ENCODE results near the gene RAPGEFL1.

The RAPGEFL1 gene

GRCh38 chr17:40151414-40151963 lies 25.8 kb upstream of the RAPGEFL1 start:
- Histone ChIP-seq H3K36me3 (ENCODE audit: insufficient read depth, low read length) (peaks cover 52% of the 10 kb centered on the region; the same call in 1 of the 2 replicates), H3K4me2 (ENCODE audit: low read depth, low read length, poor library complexity, severe bottlenecking) (no peak overlapping the region), H3K9me2 (replicated peaks; ENCODE audit: low read depth, low read length) (no peaks in the 10 kb centered on the region), H3K27me3 (ENCODE audit: insufficient read depth, low read length, poor library complexity, severe bottlenecking) (no peaks in the 10 kb centered on the region), H3K79me2 (ENCODE audit: insufficient read depth, low read length) (peaks cover 94% of the 10 kb centered on the region), H3K9me3 (ENCODE audit: insufficient read depth, low read depth, low read length) (no peaks in the 10 kb centered on the region), H4K20me1 (ENCODE audit: insufficient read depth, low read length, poor library complexity, severe bottlenecking) (peaks cover 43% of the 10 kb centered on the region), H3F3A (ENCODE audit: low read depth) (no peaks in the 10 kb centered on the region), H3K4me1 (ENCODE audit: insufficient read depth, low read length, poor library complexity, severe bottlenecking) (peaks cover 20% of the 10 kb centered on the region), H3K9ac (ENCODE audit: low read depth, low read length, poor library complexity, severe bottlenecking) (no peak overlapping the region), H2AFZ (ENCODE audit: low read length) (no peak overlapping the region), H3K4me3 (ENCODE audit: low read length, poor library complexity, severe bottlenecking) (no peak overlapping the region)
- TF ChIP-seq CTCF (conservative IDR thresholded peaks at IDR 0.05; ENCODE audit: low read length) = no peak
- no peak for TF ChIP-seq EZH2phosphoT487 (IDR thresholded peaks at IDR 0.05; ENCODE audit: borderline replicate concordance)

GRCh38 chr17:40153603-40154236 lies 23.6 kb upstream of the RAPGEFL1 start:
- H3K4me2 ChIP-seq (ENCODE audit: low read depth, low read length, poor library complexity, severe bottlenecking) = no peak overlapping the region
- H3K4me1 ChIP-seq (ENCODE audit: insufficient read depth, low read length, poor library complexity, severe bottlenecking) = peaks cover 16% of the 10 kb centered on the region
- H3K9me3 ChIP-seq (ENCODE audit: insufficient read depth, low read depth, low read length) = no peaks in the 10 kb centered on the region
- H3K4me3 ChIP-seq (ENCODE audit: low read length, poor library complexity, severe bottlenecking) = no peak overlapping the region
- no peaks in the 10 kb centered on the region for H3K27me3 ChIP-seq (ENCODE audit: insufficient read depth, low read length, poor library complexity, severe bottlenecking)
- TF ChIP-seq CTCF (conservative IDR thresholded peaks at IDR 0.05; ENCODE audit: low read length) = no peak
- H3K79me2 ChIP-seq (ENCODE audit: insufficient read depth, low read length) = peaks cover 90% of the 10 kb centered on the region
- peaks cover 28% of the 10 kb centered on the region for H4K20me1 ChIP-seq (ENCODE audit: insufficient read depth, low read length, poor library complexity, severe bottlenecking)
- no peaks in the 10 kb centered on the region for H3F3A ChIP-seq (ENCODE audit: low read depth)
- no peak overlapping the region for H2AFZ ChIP-seq (ENCODE audit: low read length)
- no peaks in the 10 kb centered on the region for H3K9me2 ChIP-seq (replicated peaks; ENCODE audit: low read depth, low read length)
- peaks cover 44% of the 10 kb centered on the region; the same call in 1 of the 2 replicates for H3K36me3 ChIP-seq (ENCODE audit: insufficient read depth, low read length)
- no peak overlapping the region for H3K9ac ChIP-seq (ENCODE audit: low read depth, low read length, poor library complexity, severe bottlenecking)

GRCh38 chr17:40157973-40158372 lies 19.3 kb upstream of the RAPGEFL1 start:
- H4K20me1 ChIP-seq (ENCODE audit: insufficient read depth, low read length, poor library complexity, severe bottlenecking) = peaks cover 14% of the 10 kb centered on the region
- peaks cover 70% of the 10 kb centered on the region for H3K79me2 ChIP-seq (ENCODE audit: insufficient read depth, low read length)
- TF ChIP-seq EZH2phosphoT487 (IDR thresholded peaks at IDR 0.05; ENCODE audit: borderline replicate concordance) (no peak), CTCF (conservative IDR thresholded peaks at IDR 0.05; ENCODE audit: low read length) (no peak)
- H3K4me1 ChIP-seq (ENCODE audit: insufficient read depth, low read length, poor library complexity, severe bottlenecking) = peaks cover 11% of the 10 kb centered on the region
- H3K4me3 ChIP-seq (ENCODE audit: low read length, poor library complexity, severe bottlenecking) = no peak overlapping the region
- no peaks in the 10 kb centered on the region for H3K9me3 ChIP-seq (ENCODE audit: insufficient read depth, low read depth, low read length)
- peaks cover 51% of the 10 kb centered on the region for H3K36me3 ChIP-seq (ENCODE audit: insufficient read depth, low read length)
- no peaks in the 10 kb centered on the region for H3F3A ChIP-seq (ENCODE audit: low read depth)
- H3K27me3 ChIP-seq (ENCODE audit: insufficient read depth, low read length, poor library complexity, severe bottlenecking) = no peaks in the 10 kb centered on the region
- H3K9ac ChIP-seq (ENCODE audit: low read depth, low read length, poor library complexity, severe bottlenecking) = peak overlapping the region; percentile 48
- no peak overlapping the region for H3K4me2 ChIP-seq (ENCODE audit: low read depth, low read length, poor library complexity, severe bottlenecking)
- H2AFZ ChIP-seq (ENCODE audit: low read length) = no peak overlapping the region
- no peaks in the 10 kb centered on the region for H3K9me2 ChIP-seq (replicated peaks; ENCODE audit: low read depth, low read length)
